WERI-Rb-1 (cell line): ENCODE measurements around the gene TRIM37.

Experiments
- DNase-seq: peaks from one replicate; pipeline ENCODE4 v3.0.0-alpha.2; 2020
- H3K27ac ChIP-seq: fragments of 250-450 bp; sonication (Bioruptor Pico); 2 replicates; pipeline ENCODE4 v1.5.1; 2020; ENCODE audit warnings: mild to moderate bottlenecking, moderate library complexity
- H3K27me3 ChIP-seq: fragments of 250-450 bp; sonication (Bioruptor Pico); 2 replicates; pipeline ENCODE4 v1.5.1; 2021; ENCODE audit warnings: mild to moderate bottlenecking, low read depth, moderate library complexity; ENCODE audit not compliant: insufficient read depth, severe bottlenecking
- H3K36me3 ChIP-seq: fragments of 250-450 bp; sonication (Bioruptor Pico); 2 replicates; pipeline ENCODE4 v1.5.1; 2020; ENCODE audit warnings: mild to moderate bottlenecking, moderate library complexity
- H3K4me3 ChIP-seq: 2 replicates; pipeline ENCODE4 v1.5.1; 2011; ENCODE audit warnings: low read depth, mild to moderate bottlenecking, control low read depth, low read length
- H3K9me3 ChIP-seq: fragments of 250-450 bp; sonication (Bioruptor Pico); 2 replicates; pipeline ENCODE4 v1.5.1; 2021; ENCODE audit warnings: mild to moderate bottlenecking, moderate library complexity; ENCODE audit not compliant: severe bottlenecking
- CTCF ChIP-seq: IDR thresholded peaks from 2 replicates; pipeline ENCODE4 v1.5.1; 2011; ENCODE audit warnings: low read depth, mild to moderate bottlenecking, control low read depth, inconsistent platforms, low read length

TRIM37 gene

GRCh38 chr17:58944166-58944565 is 162.5 kb downstream of the TRIM37 start:
- Histone ChIP-seq H3K27me3 (no peaks in the 10 kb centered on the region), H3K9me3 (no peaks in the 10 kb centered on the region), H3K4me3 (no peak overlapping the region), H3K36me3 (peaks cover 13% of the 10 kb centered on the region), H3K27ac (no peak overlapping the region)
- no peak for TF ChIP-seq CTCF
- no peak for DNase-seq

- Histone ChIP-seq H3K36me3 (peaks cover 17% of the 10 kb centered on the region), H3K27me3 (no peaks in the 10 kb centered on the region), H3K4me3 (no peak overlapping the region), H3K27ac (no peak overlapping the region), H3K9me3 (no peaks in the 10 kb centered on the region)
- TF ChIP-seq CTCF: no peak
- DNase-seq: no peak
Measured at GRCh38 chr17:58936295-58936694, 170.4 kb downstream of the TRIM37 start.

GRCh38 chr17:58932956-58933355 is 173.7 kb downstream of the TRIM37 start:
- no peak for TF ChIP-seq CTCF
- Histone ChIP-seq H3K36me3 (no peaks in the 10 kb centered on the region), H3K27me3 (no peaks in the 10 kb centered on the region), H3K9me3 (no peaks in the 10 kb centered on the region), H3K27ac (no peak overlapping the region), H3K4me3 (no peak overlapping the region)
- DNase-seq: no peak
